HepG2 (cell line): ENCODE measurements around the gene STOML2. TPM values are rescaled to one million over a fixed set of nuclear protein-coding genes. Genes with fewer than 3 reads are reported as not detected.

Source experiments
- ATF1 ChIP-seq: IDR thresholded peaks from 2 replicates; pipeline ENCODE4 v1.6.1; 2016; ENCODE audit warnings: mild to moderate bottlenecking, control low read depth
- ATF7 ChIP-seq, 2 experiments: fragments of 450-650 bp in 1 of 2; sonication (generic) in 1 of 2; formaldehyde crosslinking in 1 of 2; IDR thresholded peaks; 2 replicates each; pipeline versions ENCODE4 v1.4.0 to v1.6.1; 2016 to 2020; ENCODE audit warnings: antibody characterized with exemption in 1 of 2, mild to moderate bottlenecking in 1 of 2, missing genetic modification reagents in 1 of 2
- IRF2 ChIP-seq: IDR thresholded peaks from 2 replicates; pipeline ENCODE4 v1.6.1; 2018; ENCODE audit warnings: missing genetic modification reagents, missing compliant biosample characterization
- KMT2B ChIP-seq: IDR thresholded peaks from 2 replicates; pipeline ENCODE4 v1.6.1; 2016; ENCODE audit warnings: missing genetic modification reagents, missing compliant biosample characterization
- MAZ ChIP-seq, 2 experiments: sonication (generic) in 1 of 2; formaldehyde crosslinking in 1 of 2; IDR thresholded peaks; 2 replicates each; pipeline versions ENCODE4 v1.5.0 to v1.6.1; 2012 to 2020; ENCODE audit warnings: low read depth in 2 of 2, mild to moderate bottlenecking in 2 of 2, borderline replicate concordance in 1 of 2, improper control_type of control experiment in 1 of 2, low read length in 1 of 2, missing genetic modification reagents in 1 of 2, moderate library complexity in 1 of 2
- NCOR1 ChIP-seq: fragments of 200-600 bp; sonication (generic); IDR thresholded peaks from 2 replicates; pipeline ENCODE4 v1.7.0; 2017; ENCODE audit warnings: antibody characterized with exemption, low read length, borderline replicate concordance
- PITX1 ChIP-seq: sonication (generic); formaldehyde crosslinking; IDR thresholded peaks from 2 replicates; pipeline ENCODE4 v1.5.1; 2020; ENCODE audit warnings: mild to moderate bottlenecking, missing genetic modification reagents
- REXO4 ChIP-seq: sonication (generic); formaldehyde crosslinking; IDR thresholded peaks from 2 replicates; pipeline ENCODE4 v1.8.0; 2022; ENCODE audit warnings: missing genetic modification reagents, mild to moderate bottlenecking, borderline replicate concordance
- ZNF121 ChIP-seq: sonication (generic); formaldehyde crosslinking; IDR thresholded peaks from 2 replicates; pipeline ENCODE4 v1.5.0; 2020; ENCODE audit warnings: mild to moderate bottlenecking, missing genetic modification reagents
- ZNF337 ChIP-seq: sonication (generic); formaldehyde crosslinking; IDR thresholded peaks from 2 replicates; pipeline ENCODE4 v1.5.1; 2020; ENCODE audit warnings: missing genetic modification reagents, low read depth, mild to moderate bottlenecking, borderline replicate concordance
- ZNF382 ChIP-seq: sonication (generic); formaldehyde crosslinking; IDR thresholded peaks from 2 replicates; pipeline ENCODE4 v1.5.0; 2020; ENCODE audit warnings: missing genetic modification reagents, mild to moderate bottlenecking, borderline replicate concordance
- ZNF567 ChIP-seq: sonication (generic); formaldehyde crosslinking; IDR thresholded peaks from 2 replicates; pipeline ENCODE4 v1.8.1; 2023; ENCODE audit warnings: mild to moderate bottlenecking, missing genetic modification reagents, borderline replicate concordance
- ZSCAN21 ChIP-seq: sonication (generic); formaldehyde crosslinking; IDR thresholded peaks from 2 replicates; pipeline ENCODE4 v1.8.0; 2022; ENCODE audit warnings: mild to moderate bottlenecking, missing genetic modification reagents, moderate library complexity, borderline replicate concordance
- polyA plus RNA-seq, 8 experiments: library from polyadenylated mRNA; depleted of rRNA in 3 of 8; stranded (reverse) in 7 of 8; unstranded in 1 of 8; fragments of >200 nt; fragmentation: Illumina TruSeq in 4 of 8; extraction: Trizol in 4 of 8; gene quantifications; 2 replicates each; pipeline versions ENCODE4 v1.2.1 to v1.2.3, GENCODE V29; 2011 to 2016; ENCODE audit warnings: low read depth in 4 of 8, missing spikeins in 1 of 8, mixed read lengths in 1 of 8; ENCODE audit not compliant: insufficient read depth in 1 of 8
- total RNA-seq, 5 experiments: library from RNA; depleted of rRNA; stranded (reverse); fragments of >200 nt; fragmentation: Illumina TruSeq; extraction: Trizol; gene quantifications; 2 replicates each; pipeline ENCODE4 v1.2.3, GENCODE V29; 2016; ENCODE audit warnings: low read depth in 1 of 5
- TF ChIP-seq, protein P1 (sequence below): sonication (generic); formaldehyde crosslinking; IDR thresholded peaks from 2 replicates; pipeline ENCODE4 v1.5.0; 2020; ENCODE audit warnings: mild to moderate bottlenecking, low read depth, missing genetic modification reagents, borderline replicate concordance
- TF ChIP-seq, protein P2 (sequence below): sonication (generic); formaldehyde crosslinking; IDR thresholded peaks from 2 replicates; pipeline ENCODE4 v1.8.0; 2022; ENCODE audit warnings: missing genetic modification reagents, mild to moderate bottlenecking, borderline replicate concordance
- TF ChIP-seq, protein P3 (sequence below): sonication (generic); formaldehyde crosslinking; IDR thresholded peaks from 2 replicates; pipeline ENCODE4 v1.9.0; 2021; ENCODE audit warnings: missing genetic modification reagents, mild to moderate bottlenecking, borderline replicate concordance
- TF ChIP-seq, protein P4 (sequence below): sonication (generic); formaldehyde crosslinking; IDR thresholded peaks from 2 replicates; pipeline ENCODE4 v1.8.0; 2022; ENCODE audit warnings: mild to moderate bottlenecking, missing genetic modification reagents; ENCODE audit not compliant: insufficient replicate concordance
- TF ChIP-seq, protein P5 (sequence below): sonication (generic); formaldehyde crosslinking; conservative IDR thresholded peaks from 2 replicates; pipeline ENCODE4 v1.8.0; 2022; ENCODE audit warnings: mild to moderate bottlenecking, moderate library complexity, missing genetic modification reagents
- TF ChIP-seq, protein P6 (sequence below): sonication (generic); formaldehyde crosslinking; IDR thresholded peaks from 2 replicates; pipeline ENCODE4 v1.5.0; 2020; ENCODE audit warnings: missing genetic modification reagents

STOML2 gene
- total and polyA plus RNA-seq, 2 of the 13 experiments (the other 11 are each of a cell fraction or from before 2014, with no cell fraction given) = 245 to 250 TPM

DNA sequence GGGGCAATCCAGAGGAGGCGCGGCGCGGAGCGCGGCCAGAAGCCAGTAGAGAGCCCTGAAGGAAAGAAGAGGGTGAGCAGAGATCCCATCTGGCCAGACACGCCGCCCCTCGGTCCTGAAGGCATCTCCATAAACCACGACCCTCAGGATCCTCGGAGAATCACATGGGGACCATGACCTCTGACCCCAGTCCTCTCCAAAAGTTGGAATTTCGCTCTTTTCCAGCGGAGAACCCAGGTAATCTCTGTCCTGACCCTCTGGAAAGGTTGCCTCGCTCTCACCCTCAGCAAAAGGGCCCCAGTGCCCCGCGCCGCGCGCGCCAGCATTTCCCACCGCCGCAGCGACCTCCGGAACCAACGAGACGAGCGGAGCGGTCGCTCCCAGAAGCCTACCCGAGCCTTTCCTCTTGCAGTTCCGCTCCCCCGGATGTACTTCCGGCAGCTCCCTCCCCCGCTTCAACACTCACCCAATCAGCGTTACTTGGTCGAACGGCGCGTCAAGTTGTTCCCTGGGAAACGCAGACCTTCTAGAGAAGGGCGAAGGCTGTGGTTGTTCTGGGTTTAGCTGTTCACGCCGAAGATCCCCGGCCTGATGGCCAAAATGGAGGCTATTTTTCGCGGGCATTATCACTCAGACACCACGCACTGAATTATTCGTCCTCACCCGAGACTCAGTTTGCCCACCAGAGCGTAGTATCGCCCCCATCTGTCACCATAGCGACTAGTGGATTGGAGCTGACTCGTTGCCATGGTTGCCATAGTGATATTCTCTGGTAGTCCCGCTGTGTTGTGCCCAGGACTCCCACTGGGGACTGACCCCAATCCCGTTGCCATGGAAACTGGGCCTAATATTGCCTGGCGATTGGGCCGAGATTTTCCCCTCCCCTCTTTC lies at the start of gene STOML2 (continued):
- TF ChIP-seq, protein P1, sequence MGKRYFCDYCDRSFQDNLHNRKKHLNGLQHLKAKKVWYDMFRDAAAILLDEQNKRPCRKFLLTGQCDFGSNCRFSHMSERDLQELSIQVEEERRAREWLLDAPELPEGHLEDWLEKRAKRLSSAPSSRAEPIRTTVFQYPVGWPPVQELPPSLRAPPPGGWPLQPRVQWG (CRISPR knock-in tag) = no peak
- TF ChIP-seq ATF7 (IDR thresholded peaks at IDR 0.05) = no peak
- TF ChIP-seq ATF7 (CRISPR knock-in tag; IDR thresholded peaks at IDR 0.05) = no peak
- TF ChIP-seq ZNF121 = no peak
- TF ChIP-seq, protein P2, sequence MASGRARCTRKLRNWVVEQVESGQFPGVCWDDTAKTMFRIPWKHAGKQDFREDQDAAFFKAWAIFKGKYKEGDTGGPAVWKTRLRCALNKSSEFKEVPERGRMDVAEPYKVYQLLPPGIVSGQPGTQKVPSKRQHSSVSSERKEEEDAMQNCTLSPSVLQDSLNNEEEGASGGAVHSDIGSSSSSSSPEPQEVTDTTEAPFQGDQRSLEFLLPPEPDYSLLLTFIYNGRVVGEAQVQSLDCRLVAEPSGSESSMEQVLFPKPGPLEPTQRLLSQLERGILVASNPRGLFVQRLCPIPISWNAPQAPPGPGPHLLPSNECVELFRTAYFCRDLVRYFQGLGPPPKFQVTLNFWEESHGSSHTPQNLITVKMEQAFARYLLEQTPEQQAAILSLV (CRISPR knock-in tag) = peak; percentile 83
- TF ChIP-seq NCOR1 = no peak
- TF ChIP-seq, protein P3, sequence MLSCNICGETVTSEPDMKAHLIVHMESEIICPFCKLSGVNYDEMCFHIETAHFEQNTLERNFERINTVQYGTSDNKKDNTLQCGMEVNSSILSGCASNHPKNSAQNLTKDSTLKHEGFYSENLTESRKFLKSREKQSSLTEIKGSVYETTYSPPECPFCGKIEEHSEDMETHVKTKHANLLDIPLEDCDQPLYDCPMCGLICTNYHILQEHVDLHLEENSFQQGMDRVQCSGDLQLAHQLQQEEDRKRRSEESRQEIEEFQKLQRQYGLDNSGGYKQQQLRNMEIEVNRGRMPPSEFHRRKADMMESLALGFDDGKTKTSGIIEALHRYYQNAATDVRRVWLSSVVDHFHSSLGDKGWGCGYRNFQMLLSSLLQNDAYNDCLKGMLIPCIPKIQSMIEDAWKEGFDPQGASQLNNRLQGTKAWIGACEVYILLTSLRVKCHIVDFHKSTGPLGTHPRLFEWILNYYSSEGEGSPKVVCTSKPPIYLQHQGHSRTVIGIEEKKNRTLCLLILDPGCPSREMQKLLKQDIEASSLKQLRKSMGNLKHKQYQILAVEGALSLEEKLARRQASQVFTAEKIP = no peak
- peak; percentile 93 for TF ChIP-seq KMT2B (CRISPR knock-in tag)
- TF ChIP-seq, protein P4, sequence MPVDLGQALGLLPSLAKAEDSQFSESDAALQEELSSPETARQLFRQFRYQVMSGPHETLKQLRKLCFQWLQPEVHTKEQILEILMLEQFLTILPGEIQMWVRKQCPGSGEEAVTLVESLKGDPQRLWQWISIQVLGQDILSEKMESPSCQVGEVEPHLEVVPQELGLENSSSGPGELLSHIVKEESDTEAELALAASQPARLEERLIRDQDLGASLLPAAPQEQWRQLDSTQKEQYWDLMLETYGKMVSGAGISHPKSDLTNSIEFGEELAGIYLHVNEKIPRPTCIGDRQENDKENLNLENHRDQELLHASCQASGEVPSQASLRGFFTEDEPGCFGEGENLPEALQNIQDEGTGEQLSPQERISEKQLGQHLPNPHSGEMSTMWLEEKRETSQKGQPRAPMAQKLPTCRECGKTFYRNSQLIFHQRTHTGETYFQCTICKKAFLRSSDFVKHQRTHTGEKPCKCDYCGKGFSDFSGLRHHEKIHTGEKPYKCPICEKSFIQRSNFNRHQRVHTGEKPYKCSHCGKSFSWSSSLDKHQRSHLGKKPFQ (CRISPR knock-in tag) = peak; percentile 72
- TF ChIP-seq, protein P5, sequence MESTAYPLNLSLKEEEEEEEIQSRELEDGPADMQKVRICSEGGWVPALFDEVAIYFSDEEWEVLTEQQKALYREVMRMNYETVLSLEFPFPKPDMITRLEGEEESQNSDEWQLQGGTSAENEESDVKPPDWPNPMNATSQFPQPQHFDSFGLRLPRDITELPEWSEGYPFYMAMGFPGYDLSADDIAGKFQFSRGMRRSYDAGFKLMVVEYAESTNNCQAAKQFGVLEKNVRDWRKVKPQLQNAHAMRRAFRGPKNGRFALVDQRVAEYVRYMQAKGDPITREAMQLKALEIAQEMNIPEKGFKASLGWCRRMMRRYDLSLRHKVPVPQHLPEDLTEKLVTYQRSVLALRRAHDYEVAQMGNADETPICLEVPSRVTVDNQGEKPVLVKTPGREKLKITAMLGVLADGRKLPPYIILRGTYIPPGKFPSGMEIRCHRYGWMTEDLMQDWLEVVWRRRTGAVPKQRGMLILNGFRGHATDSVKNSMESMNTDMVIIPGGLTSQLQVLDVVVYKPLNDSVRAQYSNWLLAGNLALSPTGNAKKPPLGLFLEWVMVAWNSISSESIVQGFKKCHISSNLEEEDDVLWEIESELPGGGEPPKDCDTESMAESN = peak; percentile 93
- TF ChIP-seq PITX1 (CRISPR knock-in tag) = no peak; the same call in 1 of the 2 replicates
- peak; percentile 58; the same call in 1 of the 2 replicates for TF ChIP-seq ATF1
- peak; percentile 96 for TF ChIP-seq IRF2
- TF ChIP-seq, protein P6, sequence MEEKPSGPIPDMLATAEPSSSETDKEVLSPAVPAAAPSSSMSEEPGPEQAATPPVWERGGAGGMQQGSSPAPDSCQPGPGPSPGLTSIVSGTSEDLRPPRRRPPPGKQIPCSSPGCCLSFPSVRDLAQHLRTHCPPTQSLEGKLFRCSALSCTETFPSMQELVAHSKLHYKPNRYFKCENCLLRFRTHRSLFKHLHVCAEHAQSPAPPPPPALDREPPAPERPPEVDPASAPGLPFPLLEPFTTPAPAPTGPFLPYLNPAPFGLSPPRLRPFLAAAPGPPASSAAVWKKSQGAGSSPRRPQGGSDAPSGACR (CRISPR knock-in tag) = peak; percentile 67; the same call in 1 of the 2 replicates
- no peak for TF ChIP-seq ZNF337
- TF ChIP-seq ZNF382 (CRISPR knock-in tag) = no peak
- TF ChIP-seq REXO4 = no peak
- TF ChIP-seq MAZ (IDR thresholded peaks at IDR 0.05; ENCODE audit: borderline replicate concordance, low read depth, low read length) = peak; percentile 65; the same call in 1 of the 2 replicates
- TF ChIP-seq MAZ (CRISPR knock-in tag; IDR thresholded peaks at IDR 0.05; ENCODE audit: low read depth) = peak; percentile 83
- TF ChIP-seq ZNF567 (CRISPR knock-in tag) = peak; percentile 52; the same call in 1 of the 2 replicates
- TF ChIP-seq ZSCAN21 (CRISPR knock-in tag) = 0 out of 2 replicates have a peak, but pooled peaks have one; percentile 36
